GM21528 (cell line): Measurements from ENCODE around the gene ERFL.

Experiments used
- ATAC-seq: cut with Tn5 transposase; IDR thresholded peaks from one replicate; pipeline ENCODE4 v1.9.1; 2021; ENCODE audit warnings: mild to moderate bottlenecking, moderate library complexity; ENCODE audit not compliant: unreplicated experiment, low FRiP score

ERFL gene

GRCh38 chr19:41902594-41902993 is 25.7 kb downstream of the ERFL start:
- no peak for ATAC-seq

GRCh38 chr19:41901707-41902360 is 26.4 kb downstream of the ERFL start:
- no peak for ATAC-seq

- no peak for ATAC-seq
Observed at GRCh38 chr19:41898235-41898634, 30.0 kb downstream of the ERFL start.

- no peak for ATAC-seq
Observed at GRCh38 chr19:41897820-41898219, 30.4 kb downstream of the ERFL start.

- ATAC-seq, result no peak
Observed at GRCh38 chr19:41897181-41897580, 31.1 kb downstream of the ERFL start.

GRCh38 chr19:41896581-41896942 is 31.7 kb downstream of the ERFL start:
- ATAC-seq, result no peak

GRCh38 chr19:41895745-41896580 is 32.3 kb downstream of the ERFL start:
- no peak for ATAC-seq

GRCh38 chr19:41894350-41894749 is 33.9 kb downstream of the ERFL start:
- ATAC-seq, result no peak

GRCh38 chr19:41893899-41894298 is 34.4 kb downstream of the ERFL start:
- no peak for ATAC-seq

GRCh38 chr19:41892173-41892902 is 35.9 kb downstream of the ERFL start:
- ATAC-seq, result no peak

GRCh38 chr19:41890936-41891335 is 37.3 kb downstream of the ERFL start:
- ATAC-seq, result no peak

GRCh38 chr19:41889896-41890295 is 38.4 kb downstream of the ERFL start:
- no peak for ATAC-seq

GRCh38 chr19:41888926-41889325 is 39.3 kb downstream of the ERFL start:
- no peak for ATAC-seq

GRCh38 chr19:41887711-41888382 is 40.4 kb downstream of the ERFL start:
- ATAC-seq, result no peak

GRCh38 chr19:41886761-41887710 is 41.2 kb downstream of the ERFL start:
- ATAC-seq, result no peak

- ATAC-seq, result peak; percentile 62
Observed at GRCh38 chr19:41883821-41884733, 44.2 kb downstream of the ERFL start.

GRCh38 chr19:41883463-41883820 is 44.8 kb downstream of the ERFL start:
- no peak for ATAC-seq

GRCh38 chr19:41882568-41883462 is 45.4 kb downstream of the ERFL start, which contains the start of gene ARHGEF1:
Gene ARHGEF1, plus strand, starts transcription at chr19:41883184. Its CDS starts 4,899 bp downstream, at chr19:41888083.
- no peak for ATAC-seq
